GM18519 (cell line): ENCODE results near the gene KRTAP5-6.

Source experiments
- ATAC-seq: cut with Tn5 transposase; IDR thresholded peaks from one replicate; pipeline ENCODE4 v1.9.1; 2021; ENCODE audit warnings: mild to moderate bottlenecking, moderate library complexity; ENCODE audit not compliant: unreplicated experiment, low FRiP score

The KRTAP5-6 gene

DNA sequence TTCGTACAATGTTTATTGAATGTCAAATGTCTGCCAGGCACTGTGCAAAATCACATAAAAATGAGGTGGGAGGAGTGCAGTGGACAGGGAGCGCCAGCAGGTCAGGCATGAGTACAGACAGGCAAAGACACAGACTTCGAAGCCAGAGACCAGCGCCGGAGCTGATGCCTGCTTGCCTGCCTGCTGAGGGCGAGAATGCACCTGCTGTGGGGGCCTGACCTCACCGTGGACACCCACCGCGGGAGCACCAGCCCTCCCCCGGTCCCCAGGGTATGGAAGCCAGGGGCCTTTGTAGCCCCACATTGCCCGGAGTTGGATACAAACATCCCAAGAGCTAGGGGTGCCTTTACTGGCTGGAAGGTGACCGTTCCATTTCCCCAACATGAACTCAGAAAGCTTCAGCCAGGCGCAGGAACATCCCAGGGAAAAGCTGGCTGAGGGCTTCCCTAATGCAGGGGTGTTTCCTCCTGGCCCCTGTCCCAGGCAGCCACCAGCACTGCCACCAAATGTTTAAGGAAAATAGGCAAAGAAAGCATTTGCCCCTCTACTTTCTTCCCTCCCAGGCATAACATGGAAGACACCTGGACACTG is 35.5 kb downstream of the KRTAP5-6 start:
- no peak for ATAC-seq

- no peak for ATAC-seq
Observed at GRCh38 chr11:1733009-1733715, 36.2 kb downstream of the KRTAP5-6 start.

DNA sequence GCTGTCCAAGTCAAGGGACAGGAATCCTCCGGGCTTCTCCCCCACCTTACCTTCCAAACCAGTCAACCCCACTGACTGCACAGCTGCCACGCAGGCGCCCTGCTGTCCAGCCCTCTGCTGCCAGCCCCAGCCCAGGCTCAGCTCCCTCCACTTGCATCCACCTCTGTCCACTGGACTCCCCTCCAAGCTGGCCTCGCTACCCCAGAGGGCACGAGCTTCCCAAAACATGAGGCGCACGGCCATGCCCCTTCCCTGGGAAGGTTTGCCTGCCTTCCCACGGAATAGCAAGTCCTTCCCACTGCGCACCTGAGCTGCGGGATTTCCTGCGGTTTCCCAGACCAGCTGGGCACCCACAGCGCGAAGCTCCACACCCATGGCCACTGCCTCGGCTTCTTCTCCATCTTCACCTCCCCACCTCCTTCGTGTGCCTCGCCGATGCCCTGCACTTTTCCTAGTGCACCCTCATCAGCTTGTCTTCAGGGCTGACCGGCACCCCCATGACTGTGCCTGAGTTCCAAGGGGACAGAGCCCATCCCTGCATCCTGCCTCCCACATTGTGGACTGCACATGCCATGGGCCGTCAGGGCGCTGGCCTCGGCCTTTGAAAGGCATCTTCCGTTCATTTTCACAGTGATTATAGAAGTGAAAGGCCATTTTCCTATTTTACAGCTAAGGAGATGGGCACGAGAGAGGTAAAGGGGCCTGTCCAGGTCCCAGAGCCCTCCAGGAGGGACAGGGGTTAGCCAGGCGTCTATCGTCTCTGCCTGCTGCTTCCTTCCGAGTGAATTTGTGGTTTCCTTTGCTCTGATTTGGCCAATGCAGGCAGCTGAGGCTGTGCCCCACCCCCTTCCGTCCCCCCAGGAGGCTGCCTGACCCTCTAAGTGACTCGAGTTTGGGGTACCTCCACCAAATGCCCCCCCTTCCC is 37.0 kb downstream of the KRTAP5-6 start:
- no peak for ATAC-seq

DNA sequence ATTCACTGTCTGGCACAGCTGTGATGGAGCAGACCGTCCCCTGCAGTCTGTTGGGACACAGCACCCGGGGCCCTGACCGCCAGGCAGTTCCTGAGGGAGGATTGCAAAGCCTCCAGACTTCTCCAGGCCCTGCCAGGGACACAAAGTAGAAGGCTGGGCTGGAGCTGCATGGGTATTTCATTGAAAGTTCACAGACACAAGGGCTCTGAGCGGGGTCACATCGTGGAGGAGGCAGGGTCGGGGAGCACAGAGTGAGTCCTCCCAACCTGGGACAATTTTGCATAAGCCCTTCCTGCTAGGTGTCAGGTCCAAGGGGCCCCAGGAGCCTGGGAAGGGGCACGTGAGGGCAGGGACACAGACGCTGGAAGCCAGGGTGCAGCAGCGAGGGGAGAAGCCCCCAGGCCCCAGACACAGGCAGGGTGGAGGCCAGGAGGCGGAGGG is 37.7 kb downstream of the KRTAP5-6 start:
- ATAC-seq, result no peak

DNA sequence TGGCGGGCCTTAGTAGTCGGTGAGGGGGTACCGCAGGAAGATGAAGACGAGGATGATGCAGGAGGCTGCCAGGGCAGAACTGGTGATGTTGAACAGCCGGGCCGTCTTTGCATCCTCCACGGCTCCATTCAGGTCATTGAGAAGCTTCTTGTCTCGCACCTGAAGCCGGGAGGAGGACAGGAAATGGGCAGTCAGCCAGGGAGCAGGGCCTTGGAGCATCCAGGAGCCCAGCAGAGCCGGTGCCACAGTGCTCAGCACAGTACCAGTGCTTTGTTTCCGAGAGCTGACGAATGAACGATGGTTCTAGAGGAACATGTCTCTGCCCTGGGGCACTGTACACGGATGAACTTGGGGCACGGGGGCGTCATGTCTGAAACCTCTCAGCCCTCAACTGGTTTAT is 38.3 kb downstream of the KRTAP5-6 start:
- no peak for ATAC-seq

DNA sequence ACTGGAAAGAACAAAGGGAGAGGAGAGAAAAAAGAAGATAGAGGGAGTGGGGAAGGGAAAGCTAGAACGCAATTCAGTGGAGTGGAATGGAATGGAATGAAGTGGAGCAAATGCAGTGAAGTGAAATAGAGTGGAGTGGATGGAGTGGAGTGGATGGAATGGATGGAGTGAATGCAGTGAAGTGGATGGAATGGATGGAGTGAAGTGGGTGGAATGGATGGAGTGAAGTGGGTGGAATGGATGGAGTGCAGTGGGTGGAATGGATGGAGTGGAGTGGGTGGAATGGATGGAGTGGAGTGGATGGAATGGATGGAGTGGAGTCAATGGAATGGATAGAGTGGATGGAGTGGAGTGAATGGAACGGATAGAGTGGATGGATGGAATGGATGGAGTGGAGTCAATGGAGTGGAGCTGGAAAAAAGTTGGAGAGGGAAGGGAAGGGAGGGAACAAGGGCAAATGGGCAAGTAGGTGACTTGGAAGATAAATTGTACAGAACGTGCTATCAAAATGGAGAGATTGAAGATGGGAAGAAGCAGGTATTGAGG is 39.5 kb downstream of the KRTAP5-6 start:
- ATAC-seq, result no peak

DNA sequence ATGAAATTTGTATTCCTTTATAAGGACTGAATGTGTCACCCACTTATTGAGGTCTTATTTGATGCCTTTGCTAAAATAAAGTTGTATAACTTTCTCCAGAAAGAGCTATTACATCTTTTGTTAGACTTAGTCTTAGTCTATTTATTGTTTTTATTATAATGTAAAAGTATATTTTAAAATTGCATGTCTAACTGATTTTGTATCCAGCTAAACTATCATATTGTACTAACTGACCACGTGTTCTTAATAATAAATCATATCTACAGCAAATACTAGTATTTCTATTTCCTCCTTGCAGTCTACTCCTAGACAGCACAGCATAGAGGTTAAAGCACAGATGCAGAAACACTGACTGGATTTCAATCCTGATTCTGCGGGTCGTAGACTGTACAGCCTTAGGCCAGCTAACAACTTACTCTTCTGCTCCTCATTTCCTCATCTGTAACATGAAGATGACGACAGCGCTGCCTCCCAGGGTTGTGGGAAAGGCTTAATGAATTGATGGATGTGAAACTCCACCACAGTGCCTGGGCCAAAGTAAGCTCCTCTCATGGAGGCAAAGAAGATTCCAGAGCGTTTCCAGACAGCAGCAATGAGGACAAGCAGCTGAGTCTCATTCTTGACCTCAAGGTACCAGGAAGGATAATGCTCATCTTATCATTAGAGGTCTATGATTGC is 40.2 kb downstream of the KRTAP5-6 start:
- ATAC-seq, result no peak

- ATAC-seq, result no peak
Observed at GRCh38 chr11:1738380-1738779, 41.4 kb downstream of the KRTAP5-6 start.

GRCh38 chr11:1739576-1739975 is 42.6 kb downstream of the KRTAP5-6 start:
- no peak for ATAC-seq

DNA sequence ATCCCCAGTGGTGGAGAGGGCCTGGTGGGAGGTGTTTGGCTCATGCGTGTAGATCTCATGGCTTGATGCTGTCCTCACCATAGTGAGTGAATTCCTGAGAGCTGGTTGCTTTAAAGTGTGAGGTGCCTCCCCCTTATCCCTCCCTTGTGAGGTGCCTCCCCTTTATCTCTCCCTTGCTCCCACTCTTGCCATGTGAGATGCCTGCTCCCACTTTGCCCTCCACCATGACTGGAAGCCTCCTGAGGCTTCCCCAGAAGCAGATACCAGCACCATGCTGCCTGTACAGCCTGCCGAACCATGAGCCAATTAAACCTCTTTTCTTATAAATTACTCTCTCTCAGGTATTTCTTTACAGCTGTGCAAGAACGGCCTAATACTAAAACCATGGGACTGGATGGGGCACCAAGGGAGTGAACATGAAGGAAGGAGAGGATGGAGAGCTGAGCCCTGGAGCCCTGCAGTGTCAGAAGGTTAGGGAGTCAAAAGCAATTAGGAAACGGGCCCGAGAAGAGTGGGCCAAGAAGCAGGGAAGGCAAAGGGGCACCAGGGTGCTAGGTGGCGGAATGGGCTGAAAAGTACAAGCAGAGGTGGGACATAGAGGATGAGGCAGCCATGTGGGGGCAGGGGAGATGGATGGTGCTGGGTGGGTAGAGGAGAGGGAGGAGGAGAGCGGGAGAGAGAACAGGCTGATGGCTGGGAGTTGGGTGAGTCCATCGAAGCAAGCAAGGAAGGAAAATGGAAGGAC is 44.0 kb downstream of the KRTAP5-6 start:
- ATAC-seq, result no peak

- ATAC-seq, result no peak
Observed at GRCh38 chr11:1741741-1742140, 44.7 kb downstream of the KRTAP5-6 start.

GRCh38 chr11:1742371-1742770 is 45.4 kb downstream of the KRTAP5-6 start:
- ATAC-seq, result no peak

DNA sequence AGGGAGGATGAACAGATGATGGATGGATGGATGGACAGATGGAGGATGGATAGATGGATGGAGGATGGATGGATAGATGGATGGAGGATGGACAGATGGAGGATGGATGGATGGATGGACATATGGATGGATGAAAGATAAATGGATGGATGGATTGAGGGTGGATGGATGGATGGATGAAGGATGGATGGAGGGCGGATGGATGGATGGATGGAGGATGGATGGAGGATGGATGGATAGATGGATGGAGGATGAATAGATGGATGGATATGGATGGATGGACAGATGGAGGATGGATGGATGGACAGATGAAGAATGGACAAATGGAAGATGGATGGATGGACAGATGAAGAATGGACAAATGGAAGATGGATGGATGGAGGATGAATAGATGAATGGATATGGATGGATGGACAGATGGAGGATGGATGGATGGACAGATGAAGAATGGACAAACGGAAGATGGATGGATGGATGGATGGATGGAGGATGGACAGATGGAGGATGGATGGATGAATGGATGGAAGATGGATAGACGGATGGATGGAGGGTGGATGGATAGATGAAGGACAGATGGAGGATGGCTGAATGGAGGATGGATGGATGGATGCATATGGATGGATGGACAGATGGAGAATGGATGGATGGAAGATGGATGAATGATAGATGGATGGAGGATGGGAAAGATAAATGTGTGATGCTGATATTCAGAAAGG is 46.0 kb downstream of the KRTAP5-6 start:
- no peak for ATAC-seq

GRCh38 chr11:1743585-1744136 is 46.7 kb downstream of the KRTAP5-6 start:
- no peak for ATAC-seq

DNA sequence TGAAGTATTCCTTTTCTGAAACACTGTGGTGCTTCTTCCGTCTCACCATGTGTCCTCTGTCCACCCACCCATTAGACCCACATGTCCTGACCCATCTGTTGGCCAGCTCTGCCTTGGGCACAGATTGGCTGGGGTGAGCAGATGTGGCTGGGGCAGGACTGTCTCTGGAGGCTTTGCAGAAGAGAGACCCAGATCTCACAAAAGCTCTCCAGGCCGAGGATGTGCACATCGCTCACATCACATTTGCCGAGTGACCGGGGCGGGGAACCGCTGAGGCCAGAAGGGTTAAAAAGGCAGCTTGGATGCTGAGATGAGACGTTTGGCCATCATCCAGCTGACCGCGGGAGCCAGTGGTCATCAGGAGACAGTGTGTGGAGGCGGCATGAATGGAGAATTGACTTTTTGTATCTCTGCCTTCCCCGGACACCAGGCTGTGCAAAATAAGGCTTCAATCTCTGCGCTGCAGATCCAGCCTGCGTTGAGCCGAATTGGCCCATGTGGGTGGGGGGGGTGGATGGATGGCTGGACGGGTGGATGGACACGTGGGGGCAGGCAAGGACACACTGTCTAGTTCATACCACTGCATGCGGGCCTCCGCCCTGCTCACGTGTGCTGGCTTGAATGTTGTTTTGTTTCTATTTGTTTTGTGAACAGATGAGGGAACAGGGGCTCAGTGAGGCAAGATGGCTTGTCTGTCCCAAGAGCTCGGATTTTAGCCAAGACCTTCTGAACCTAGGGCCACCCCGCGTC is 47.3 kb downstream of the KRTAP5-6 start:
- ATAC-seq, result no peak

- ATAC-seq, result no peak
Observed at GRCh38 chr11:1744891-1745700, 48.1 kb downstream of the KRTAP5-6 start.

GRCh38 chr11:1745701-1746320 is 48.8 kb downstream of the KRTAP5-6 start:
- no peak for ATAC-seq
